Prostate gland (tissue), 2 donors: ENCODE results near the gene SLC7A10.

Source experiments
- CTCF ChIP-seq, 4 experiments: fragments of 200-600 bp in 2 of 4; fragments of 450-650 bp in 2 of 4; sonication (generic) in 2 of 4; IDR thresholded peaks; 1 replicate in 3 of 4; 2 replicates in 1 of 4; pipeline ENCODE4 v1.5.1; 2016 to 2019; ENCODE audit warnings: antibody characterized with exemption in 4 of 4, mild to moderate bottlenecking in 2 of 4, moderate library complexity in 2 of 4
- POLR2AphosphoS5 ChIP-seq: sonication (generic); formaldehyde crosslinking; IDR thresholded peaks from one replicate; pipeline ENCODE4 v1.6.1; 2017; ENCODE audit warnings: antibody characterized with exemption

- no peak for TF ChIP-seq CTCF (IDR thresholded peaks at IDR 0.05)
- TF ChIP-seq POLR2AphosphoS5: no peak
Measured at GRCh38 chr19:33193269-33193864, 32.3 kb downstream of the SLC7A10 start.
